Inflammatory macrophage treated with lipopolysaccharide for 4 hours (primary cell): Measurements from ENCODE around the gene SEL1L.
"Not testable (repeated sequence)": the region's sequence is repeated elsewhere in the genome, so short reads cannot be mapped to it uniquely, and the experiment has no call there.

Source experiments
- DNase-seq: peaks from one replicate; pipeline ENCODE4 v3.0.0-alpha.2; 2020

SEL1L gene

DNA sequence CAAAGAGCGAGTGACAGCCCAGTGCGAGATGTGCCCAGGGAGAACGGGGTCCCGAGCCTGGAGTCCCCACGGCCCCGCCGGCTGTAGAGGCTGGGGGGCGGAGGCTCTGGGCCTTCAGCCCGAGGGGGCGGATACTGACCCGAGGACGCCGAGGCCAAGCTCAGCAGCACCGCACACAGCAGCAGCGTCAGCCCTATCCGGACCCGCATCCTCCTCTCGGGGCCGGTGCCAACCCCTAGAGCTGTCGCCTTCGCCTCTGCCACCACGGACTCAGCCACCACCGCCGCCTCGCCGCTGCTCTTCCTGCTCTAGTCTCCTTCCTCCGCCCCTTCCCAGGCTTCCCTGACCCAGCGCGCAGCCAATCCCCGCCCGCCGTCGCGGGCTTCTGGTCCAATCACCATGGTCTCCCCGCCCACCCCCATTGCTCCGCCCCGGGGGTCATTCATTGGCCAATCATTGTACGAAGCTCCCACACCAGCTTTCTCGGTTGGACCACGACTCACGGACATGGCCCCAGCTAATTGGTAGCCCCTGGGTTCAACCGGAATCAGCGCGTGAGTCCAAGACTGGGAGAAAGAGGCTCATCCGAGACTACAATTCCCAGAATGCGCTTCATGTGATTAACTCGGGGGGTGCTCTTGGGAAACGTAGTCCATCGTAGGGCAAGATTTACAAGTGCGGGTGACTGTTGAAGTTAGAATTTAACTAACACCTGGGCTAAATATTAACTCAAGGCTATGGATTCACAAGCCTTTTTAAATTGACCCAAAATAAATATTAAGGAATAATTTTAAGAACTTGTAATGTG is at the start of gene SEL1L:
Gene SEL1L, minus strand, starts transcription at position 318 of the 808 bp plus-strand sequence. Its CDS starts 109 bp downstream, at position 209.
- peak; percentile 100 for DNase-seq

DNA sequence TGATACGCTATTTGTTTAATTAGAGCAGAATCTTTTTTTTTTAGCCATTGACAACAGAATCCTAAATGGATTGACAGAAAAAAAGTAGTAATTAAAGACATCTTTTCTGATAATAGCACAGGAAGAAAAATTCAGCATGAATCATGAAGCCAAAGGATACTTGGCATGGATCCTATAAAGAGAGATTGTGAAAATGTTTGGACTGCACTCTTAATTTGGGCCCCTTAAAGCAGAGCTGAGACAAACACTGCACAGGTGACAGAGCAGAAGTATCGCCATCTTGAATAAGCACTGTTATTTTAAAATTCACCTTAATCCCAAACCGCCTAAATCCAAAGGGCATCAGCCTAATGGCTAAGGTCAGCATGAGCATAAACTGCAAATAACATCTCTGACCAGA is 48.8 kb upstream of the SEL1L start:
- no peak for DNase-seq

DNA sequence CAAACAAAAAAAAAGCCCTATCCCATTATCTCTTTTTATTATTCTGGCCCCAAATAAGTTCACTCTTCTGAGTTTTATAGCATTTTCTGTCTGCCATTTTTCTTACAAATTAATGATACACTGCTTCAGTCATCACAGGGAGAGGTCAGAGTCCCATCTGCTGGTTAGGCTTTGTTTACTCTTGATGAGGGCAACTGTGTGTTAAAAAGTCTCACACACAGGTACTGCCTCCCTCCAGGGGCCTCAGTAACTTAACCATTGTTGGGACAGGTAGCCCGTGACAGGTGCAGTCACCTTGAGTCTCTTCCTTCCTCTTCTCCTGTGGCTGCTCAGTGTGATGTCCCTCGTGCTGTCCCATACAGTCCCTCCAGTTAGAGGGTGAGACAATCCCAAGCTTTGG is 45.5 kb upstream of the SEL1L start:
- no peak for DNase-seq

DNA sequence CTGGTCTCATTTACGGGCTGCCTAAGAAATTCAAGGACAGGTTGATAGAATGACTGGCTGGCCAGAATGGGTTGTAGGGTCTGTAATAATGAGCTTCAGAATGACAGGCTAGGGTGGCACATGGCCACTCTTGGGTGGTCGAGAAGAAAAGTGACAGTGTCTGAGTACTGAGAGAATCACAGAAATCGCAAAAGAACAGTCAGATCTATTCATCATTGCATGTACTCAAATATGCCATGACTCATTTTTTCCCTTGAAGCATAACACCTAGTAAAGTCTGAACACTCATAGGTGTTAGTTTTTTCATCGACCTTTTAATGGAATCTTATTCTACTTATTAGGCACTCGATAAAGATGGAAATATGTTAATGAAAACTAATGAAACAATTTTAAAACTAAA is 37.8 kb upstream of the SEL1L start:
- DNase-seq: no peak

DNA sequence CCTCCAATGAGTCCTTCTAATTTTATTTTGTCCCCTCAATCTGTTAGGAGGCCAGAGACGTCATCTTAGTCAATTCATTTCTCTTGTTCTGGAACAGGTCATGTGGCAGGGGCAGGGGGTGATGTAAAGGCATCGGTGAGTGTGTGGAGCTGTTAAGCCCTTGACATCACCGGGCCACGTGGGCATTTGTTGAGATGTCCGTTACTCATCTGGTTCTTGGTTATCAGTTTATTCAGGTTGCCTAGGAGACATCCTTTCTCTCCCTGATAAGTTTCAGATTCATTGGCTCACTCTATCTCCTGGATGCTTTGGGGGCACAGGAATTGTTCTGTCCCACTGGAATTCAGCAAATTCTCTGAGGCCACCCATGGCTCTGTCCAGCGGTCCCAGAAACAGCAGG is 33.6 kb upstream of the SEL1L start:
- DNase-seq: no peak

DNA sequence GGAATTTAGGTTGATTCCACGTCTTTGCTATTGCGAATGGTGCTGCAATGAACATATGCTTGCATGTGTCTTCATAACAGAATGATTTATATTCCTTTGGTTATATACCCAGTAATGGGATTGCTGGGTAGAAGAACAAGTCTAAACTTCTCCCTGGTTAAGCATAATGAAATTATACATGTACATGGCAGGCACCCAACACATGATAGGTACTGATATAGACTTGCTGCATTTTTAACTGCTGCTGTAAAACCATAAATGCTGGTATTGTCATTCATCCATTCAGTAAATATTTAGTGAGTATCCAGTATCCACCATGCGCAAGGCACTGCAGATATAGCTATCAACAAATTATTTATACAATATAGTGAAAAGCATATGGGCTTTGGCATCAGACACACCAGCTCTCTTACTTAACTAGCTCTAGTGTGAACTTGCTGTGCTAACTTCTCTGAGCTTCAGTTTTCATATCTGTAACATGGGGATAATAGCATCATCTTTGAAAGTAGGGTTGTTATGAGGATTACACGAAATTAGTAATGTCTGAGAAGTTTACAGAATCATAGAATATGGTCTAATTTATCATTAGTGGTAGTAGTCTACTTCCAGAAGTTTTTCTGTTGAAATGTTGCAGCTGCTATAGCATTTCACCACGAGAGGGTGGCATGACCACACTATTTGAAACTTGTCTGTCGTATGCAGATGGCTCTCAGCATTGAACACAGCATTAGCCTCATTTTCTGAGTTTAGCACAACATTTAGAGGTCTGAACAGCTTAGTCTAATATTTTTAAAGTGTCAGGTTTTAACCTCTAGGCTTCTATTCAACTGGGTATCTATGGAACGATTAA is 32.0 kb upstream of the SEL1L start:
- peak; percentile 1 for DNase-seq

DNA sequence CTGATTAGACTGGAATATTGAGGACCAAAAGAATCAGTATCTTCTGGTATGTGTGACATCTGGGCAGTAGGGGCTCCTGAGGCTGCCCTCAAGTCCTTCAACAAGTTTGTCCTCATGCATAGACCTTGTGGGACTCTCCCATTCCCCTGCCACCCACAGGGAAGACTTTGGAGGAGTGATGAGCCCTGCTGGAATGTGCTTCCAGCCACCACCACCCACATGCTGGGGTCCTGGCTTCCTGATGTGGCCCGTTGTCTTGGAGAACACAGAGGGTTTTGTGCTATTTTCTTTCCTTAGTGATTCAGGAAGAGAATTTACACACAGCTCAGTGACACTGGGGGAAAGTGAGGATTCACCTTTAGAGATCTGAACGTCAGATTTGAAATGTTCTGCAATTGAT is 29.2 kb upstream of the SEL1L start:
- DNase-seq: no peak

DNA sequence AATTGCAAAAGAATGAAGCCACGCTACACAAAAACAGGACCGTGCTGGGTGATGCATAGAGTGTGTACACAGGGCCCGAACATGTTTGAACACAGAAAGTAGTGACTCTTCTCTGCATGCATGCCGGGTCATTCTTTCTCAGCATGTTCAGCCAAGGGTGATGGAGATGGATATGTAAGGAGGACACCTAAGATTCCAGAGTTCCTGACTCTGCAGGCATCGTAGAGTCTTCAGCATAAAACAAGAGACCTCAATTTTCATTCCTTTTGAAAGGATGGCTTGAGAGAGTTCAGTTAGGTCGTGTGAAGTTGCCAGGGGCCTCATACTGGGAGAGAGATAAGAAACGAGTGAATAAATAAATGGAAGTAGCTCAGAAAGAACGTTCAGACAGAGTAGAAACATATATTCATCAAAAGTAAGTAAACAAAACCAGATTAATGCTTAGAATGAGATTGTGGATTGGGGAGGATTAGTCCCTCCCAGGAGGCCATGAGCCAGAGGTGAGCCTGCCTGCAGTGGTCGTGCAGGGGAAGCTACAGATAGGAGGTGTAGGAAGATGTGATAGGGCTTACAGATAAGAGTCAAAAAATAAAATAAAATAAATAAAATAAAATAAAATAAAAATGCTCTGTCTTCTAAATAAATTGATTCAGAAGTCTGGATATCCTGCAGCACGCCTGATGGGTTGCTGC is 27.6 kb upstream of the SEL1L start:
- no peak for DNase-seq

DNA sequence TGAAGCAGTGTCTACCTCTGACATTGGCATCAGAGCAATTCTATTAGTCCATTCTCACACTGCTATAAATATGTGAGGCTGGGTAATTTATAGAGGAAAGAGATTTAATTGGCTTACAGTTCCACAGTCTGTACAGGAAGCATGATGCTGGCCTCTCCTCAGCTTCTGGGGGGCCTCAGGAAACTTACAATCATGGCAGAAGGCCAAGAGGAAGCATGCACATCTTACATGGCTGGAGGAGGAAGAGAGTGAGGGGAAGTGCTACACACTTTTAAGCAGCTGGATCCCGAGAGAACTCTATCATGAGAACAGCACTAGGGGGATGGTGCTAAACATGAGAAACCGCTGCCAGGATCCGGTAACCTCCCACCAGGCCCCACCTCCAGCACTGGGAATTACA is 25.7 kb upstream of the SEL1L start:
- no peak for DNase-seq

DNA sequence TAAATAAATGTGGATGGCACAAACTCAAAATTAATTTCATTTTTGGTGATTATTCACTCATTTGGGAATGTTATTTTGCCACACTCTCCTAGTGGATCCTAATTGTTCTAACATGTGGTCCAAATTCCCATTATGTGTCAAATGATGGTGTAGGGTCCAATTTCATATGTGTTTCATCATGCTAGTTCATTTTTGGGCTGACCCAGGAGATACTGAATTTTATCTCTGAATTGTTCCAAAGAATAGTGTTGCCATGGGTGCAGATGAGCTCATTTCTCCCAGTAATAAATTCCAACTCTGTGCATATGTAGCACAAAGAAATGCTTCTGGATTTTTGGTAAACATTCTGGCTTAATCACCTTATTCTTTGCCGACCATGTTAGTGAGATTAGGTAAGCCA is 23.5 kb upstream of the SEL1L start:
- DNase-seq: no peak

DNA sequence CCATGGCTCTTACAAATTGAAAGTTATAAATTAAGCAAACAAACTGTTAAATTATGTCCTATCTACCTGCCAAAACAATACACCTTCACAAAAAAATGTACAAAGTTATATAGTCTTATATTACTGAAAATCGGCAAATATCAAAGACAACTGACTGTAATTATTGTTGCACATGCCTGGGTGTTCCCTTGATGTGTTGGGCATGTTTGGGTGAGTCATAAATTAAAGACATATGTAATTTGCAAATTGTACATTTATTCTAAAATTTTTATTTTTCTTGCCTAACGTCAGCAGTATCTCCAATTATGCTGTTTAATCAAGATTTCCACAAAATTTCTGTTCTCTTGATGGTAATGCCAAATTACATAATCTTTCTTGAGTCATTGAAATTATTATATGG is 22.0 kb upstream of the SEL1L start:
- no peak for DNase-seq

DNA sequence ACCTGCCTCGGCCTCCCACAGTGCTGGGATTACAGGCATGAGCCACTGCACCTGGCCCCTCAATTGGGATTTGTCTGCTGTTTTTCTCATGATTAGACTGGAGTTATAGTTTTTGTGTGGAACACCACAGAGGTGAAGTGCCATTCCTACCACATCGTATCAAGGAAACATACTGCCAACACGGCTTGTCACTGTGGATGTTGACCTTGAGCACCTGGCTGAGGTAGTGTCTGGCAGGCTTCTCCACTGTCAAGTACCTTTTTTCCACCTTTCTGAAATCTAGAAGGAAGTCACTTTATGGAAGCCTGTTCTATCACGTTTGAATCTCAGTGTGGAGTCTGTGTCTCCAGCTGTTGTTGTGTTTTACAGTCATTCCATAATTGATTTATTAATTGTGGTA is 21.4 kb upstream of the SEL1L start:
- DNase-seq: no peak

DNA sequence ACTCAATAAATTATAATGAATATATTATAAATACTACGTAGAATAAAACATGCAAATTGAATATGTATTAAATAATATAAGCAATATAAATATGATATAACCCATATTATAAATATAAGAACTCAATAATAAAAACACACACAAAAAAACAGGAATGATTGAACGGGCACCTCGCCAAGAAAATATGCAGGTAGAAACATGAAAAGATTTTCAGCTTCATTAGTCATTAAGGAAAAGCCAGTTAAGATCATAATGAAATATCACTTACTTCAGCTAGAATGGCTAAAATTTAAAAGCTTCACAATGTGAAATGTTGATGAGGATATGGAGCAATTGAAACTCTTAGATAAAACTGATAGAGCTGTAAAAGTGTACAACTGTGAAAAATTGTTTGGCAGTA is 17.8 kb upstream of the SEL1L start:
- no peak for DNase-seq

DNA sequence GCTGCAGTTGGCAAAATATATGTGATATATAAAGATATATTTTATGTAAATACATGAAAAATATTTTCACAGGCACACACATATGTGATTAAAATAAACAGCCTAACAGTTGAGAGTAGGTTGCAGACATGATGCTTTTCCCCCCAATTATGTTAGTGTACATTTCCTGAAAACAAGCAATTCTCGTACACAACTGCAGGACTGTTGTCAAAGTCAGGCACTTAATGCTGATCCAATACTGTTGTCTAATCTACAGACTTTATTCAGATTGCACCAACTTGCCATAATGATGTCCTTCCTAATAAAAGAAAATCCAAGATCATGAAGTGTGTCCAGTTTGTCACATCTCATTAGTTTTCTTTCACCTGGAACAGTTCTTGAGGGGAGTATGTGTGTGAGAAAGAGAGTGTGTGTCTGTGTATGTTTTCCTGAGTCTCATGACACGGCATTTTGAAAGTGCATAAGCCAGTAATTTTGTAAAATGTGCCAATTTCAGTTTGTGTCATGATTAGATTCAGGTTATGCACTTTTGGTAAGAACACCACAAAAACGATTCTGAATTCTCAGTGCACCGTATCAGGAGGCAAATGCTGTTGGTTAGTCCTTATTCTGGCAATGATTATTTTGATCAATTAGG is 16.5 kb upstream of the SEL1L start:
- DNase-seq: no peak

DNA sequence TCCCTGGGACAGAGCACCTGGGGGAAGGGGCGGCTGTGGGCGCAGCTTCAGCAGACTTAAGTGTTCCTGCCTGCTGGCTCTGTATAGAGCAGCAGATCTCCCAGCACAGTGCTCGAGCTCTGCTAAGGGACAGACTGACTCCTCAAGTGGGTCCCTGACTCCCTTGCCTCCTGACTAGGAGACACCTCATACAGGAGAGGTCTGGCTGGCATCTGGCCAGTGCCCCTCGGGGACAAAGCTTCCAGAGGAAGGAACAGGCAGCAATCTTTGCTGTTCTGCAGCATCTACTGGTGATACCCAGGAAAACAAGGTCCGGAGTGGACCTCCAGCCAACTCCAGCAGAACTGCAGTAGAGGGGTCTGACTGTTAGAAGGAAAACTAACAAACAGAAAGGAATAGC is 7.6 kb upstream of the SEL1L start:
- DNase-seq: not testable (repeated sequence)

DNA sequence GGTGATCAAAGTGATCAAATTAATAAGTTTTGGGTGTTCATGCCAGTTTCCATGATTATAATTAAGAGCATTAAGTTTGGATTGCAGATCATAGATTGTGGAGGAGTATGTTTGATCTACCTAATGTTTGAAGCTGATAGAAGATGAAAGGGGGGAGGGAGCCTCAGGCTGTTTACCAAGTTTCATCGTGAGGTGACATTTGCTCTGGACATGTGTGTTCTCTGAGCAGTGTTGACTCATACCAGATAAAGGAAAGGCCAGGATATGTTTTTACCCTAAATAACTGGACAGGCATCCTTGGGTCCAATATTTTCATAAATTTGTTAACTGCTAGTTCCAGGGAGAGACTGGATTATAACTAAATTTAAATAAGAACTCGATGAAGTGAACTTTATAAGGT is 3.5 kb upstream of the SEL1L start:
- DNase-seq: no peak

DNA sequence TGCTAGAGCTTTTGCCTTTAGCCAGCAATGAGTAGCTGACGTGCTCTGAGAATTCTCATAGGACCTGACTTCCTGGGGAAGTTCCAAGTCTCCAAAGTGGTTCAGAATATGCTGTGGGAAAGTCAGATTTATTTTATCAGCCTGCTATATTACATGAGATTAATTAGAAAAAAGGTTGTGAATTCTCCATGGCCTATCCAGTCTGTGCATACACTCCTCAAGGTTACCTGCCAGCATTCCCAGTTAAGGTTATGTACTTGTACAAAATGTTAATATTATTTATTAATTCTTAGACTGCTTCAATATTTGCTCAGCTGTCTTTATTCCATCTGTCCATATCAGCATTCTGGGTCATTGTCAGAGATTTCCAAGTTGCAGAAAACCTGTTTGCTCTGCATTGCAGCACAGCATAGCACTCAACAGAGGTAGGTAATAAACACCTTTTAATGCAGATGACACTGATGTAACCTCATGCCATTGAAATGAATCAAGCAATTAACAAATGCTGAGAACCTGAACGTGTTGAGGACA is 2.7 kb upstream of the SEL1L start:
- no peak for DNase-seq

DNA sequence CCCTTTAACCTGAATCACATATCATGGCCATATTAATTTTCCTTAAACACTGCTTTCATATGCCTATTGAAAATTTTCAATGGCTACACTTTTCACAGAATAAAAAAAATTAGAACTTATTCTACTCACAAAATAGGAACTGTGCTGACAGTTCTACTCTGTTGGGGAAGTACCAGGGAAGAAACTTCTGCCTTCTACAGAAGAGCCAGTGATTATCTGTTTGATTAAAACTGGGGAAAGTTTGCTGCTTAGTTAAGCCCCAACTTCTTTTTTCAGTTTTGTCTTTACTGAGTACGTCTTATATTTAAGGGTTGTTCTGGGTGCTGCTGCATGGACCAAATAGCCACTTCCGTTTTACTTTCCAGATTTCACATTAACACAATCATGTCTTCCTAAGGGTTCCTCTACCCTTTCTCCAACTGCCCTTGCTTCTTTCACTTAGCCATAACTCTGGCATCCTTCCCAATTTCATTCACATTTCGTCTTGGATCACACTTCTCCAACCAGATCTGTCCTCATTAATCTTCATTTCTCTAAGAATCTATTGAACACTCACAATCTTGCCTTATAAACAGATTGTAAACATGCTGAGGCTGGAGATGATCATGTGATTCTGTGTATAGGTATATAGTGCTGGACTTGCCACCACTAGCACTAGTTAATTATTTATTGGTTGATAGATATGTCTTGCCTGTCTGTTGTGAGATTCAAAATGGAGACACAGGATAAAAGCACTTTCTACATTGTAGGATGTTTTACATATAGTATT is 1.9 kb upstream of the SEL1L start:
- DNase-seq: peak; percentile 71

DNA sequence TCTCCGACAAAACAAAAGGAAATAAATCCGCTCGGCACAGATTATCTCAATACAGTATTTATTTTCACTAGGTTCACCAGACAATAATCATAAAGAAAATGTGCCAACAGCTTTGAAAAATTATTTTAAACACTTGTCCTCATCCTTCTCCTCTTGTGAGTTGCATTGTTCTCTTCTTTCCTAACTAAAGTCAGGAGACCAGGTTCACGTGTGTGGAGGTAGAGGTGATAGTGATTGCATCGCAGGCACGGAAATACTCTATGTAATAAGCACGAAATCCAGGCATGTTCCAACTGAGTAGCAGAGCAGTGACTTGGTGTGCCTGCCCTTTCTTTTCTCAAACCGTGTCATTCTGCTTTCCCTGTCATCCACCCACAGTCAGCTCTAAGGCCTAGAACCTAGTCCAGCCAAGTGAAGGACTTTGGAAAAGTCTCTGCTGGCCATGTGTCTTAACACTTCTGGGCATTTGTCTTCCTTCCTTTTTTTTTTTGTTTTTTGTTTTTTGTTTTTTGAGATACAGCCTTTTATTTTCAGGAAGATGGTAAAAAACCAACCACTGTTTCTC is 939 bp upstream of the SEL1L start:
- DNase-seq: no peak

DNA sequence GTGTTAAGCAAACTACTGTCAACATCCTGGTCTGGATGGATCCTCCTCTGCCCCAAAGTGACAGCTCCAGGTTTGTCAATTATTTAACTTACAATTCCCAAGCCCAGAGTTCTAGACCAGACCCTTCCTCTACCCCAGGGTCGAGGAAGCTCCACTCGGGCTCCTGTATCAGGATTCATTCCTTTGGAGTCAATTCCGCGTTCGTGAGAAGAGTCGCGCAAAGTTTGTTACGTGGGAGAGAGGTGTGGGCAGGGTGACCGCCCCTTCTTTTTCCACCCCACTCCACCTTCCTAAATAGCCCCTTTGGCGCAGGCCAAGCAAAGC is 479 bp downstream of the SEL1L start:
- DNase-seq: no peak

DNA sequence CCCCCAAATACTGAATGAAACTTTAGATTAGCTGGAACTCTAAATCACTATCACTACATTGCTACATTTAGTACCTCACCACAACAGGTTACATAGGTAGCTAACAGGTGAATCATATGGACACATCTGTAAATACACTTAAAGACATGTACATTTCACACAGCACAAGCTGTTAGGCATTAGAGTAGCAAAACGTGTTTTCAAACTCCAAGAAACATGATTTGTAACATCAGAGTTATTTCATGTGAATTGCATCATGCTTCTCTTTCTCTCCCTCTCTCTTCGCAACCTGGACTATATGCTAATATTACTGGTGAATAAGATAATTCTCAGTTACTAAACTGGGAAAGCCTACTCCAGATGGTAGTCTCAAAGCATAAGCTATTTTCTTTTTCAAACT is 4.3 kb downstream of the SEL1L start:
- DNase-seq: peak; percentile 19

DNA sequence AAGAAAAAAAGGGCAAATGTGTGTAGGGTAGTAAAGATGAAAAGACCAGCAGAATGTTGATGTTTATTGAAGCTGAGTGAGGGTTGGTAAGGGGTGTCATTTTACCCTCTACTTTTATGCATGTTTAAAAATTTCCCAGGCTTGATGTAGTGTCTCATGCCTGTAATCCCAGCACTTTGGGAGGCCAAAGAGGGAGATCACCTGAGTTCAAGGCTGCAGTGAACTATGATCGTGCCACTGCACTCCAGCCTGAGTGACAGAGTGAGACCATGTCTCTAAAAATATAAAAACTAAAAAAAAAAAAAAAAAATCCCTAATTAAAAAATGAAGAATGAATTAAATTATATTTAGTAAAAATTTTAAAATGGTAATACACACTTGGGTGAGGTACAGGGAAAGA is 8.5 kb downstream of the SEL1L start:
- DNase-seq: no peak
